Testis (tissue), 5 donors: ENCODE results near the gene MED27. TPM values are rescaled to one million over a fixed set of nuclear protein-coding genes. Genes with fewer than 3 reads are reported as not detected.

Experiments used
- DNase-seq: peaks from one replicate; pipeline ENCODE4 v3.0.0-alpha.2; 2019
- H3K27ac ChIP-seq, 2 donors: fragments of 200-600 bp; sonication (generic); one replicate each; pipeline ENCODE4 v1.5.1; 2019
- H3K27me3 ChIP-seq: fragments of 200-600 bp; sonication (generic); one replicate; pipeline ENCODE4 v1.5.1; 2019
- H3K36me3 ChIP-seq: fragments of 200-600 bp; sonication (generic); one replicate; pipeline ENCODE4 v1.5.1; 2017; ENCODE audit warnings: low read depth; ENCODE audit errors: missing control alignments
- H3K4me1 ChIP-seq: fragments of 200-600 bp; sonication (generic); one replicate; pipeline ENCODE4 v1.5.1; 2019
- H3K4me3 ChIP-seq, 2 donors: fragments of 200-600 bp; sonication (generic); one replicate each; pipeline ENCODE4 v1.5.1; 2017 to 2019
- H3K9me3 ChIP-seq: fragments of 200-600 bp; sonication (generic); one replicate; pipeline ENCODE4 v1.5.1; 2017
- POLR2A ChIP-seq: fragments of 450-650 bp; IDR thresholded peaks from one replicate; pipeline ENCODE4 v1.6.1; 2017; ENCODE audit warnings: antibody characterized with exemption, mild to moderate bottlenecking, moderate library complexity
- WGBS, 2 donors: methylation state at CpG; one replicate each; pipeline ENCODE4 v1.1.5; 2018; 5-methylcytosine and 5-hydroxymethylcytosine counted together
- intact Hi-C: fragments of 100-400 bp; cut with DNase I; formaldehyde crosslinking; loops from one replicate; pipeline ENCODE4 v1.15.1; 2023; ENCODE audit warnings: low total_unique reads
- long read RNA-seq, 2 donors: transcript quantifications; one replicate each; lab custom pipeline, GENCODE V29; 2026
- polyA plus RNA-seq: library from polyadenylated mRNA; stranded (reverse); fragments of 350-450 nt; fragmentation: Illumina TruSeq; extraction: RNeasy Lipid Tissue Mini Kit (QIAGEN cat#74804); gene quantifications from one replicate; pipeline ENCODE4 v1.2.3, GENCODE V29; 2014; ENCODE audit warnings: low read depth, low replicate concordance; ENCODE audit not compliant: insufficient read depth
- total RNA-seq, 2 donors: library from RNA; depleted of rRNA; stranded (reverse); fragments of >200 nt; gene quantifications; one replicate each; pipeline ENCODE4 v1.2.3, GENCODE V29; 2016
- TF ChIP-seq, protein P1 (sequence below), 3 experiments: fragments of 450-650 bp in 2 of 3; fragments of 200-600 bp in 1 of 3; sonication (generic) in 1 of 3; IDR thresholded peaks; one replicate each; pipeline ENCODE4 v1.5.1; 2016 to 2019; ENCODE audit warnings: antibody characterized with exemption in 3 of 3, mild to moderate bottlenecking in 2 of 3, moderate library complexity in 1 of 3

MED27 gene
- total RNA-seq (10 to 100 TPM; 30.7 to 33.7 TPM), polyA plus RNA-seq (45.0 TPM)
- long read RNA-seq, donor 1, transcript MED27-201 (8 exons, 1,431 nt): major isoform, 11 of 11 reads
- long read RNA-seq, donor 1, partial matches to known transcripts: 0 of 11 reads
- long read RNA-seq, donor 1, other reads (novel, unspliced or antisense): 0 of 11 reads
- long read RNA-seq, donor 2, transcript MED27-201 (8 exons, 1,431 nt): major isoform, 7 of 13 reads
- long read RNA-seq, donor 2, partial matches to known transcripts: 0 of 13 reads
- long read RNA-seq, donor 2, other reads (novel, unspliced or antisense): 5 of 13 reads

DNA sequence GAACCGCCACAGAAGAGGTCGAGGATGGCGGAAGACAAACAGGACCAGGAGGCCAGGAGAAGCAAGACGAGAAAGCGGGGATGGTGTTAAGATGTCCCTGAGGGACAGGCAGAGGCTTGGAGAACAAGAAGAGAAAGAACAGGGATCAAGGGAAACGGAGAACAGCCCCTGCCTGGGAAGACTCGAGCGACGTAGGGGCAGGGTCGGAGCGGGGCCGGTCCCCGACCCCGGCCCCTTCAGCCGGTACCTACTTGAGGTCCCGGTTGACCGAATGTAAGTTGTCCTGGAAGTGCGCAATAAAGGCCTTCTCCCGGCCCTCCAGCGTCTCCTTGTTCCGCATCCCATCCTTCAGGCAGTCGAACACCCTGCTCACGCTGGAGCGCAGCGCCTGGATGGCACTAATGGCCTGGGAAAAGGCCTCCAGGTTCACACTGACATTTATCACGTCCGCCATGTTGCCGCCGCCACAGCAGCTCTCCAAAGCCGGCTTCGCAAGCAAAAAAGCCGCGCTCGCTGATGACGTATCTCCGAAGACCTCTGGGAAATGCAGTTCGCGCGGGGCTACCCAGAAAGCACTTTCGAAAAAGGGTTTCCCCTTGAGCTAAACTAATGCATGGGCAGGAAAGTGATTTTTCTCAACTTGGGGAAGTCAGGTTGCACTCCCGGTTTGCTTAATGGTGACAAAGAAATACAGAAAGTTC is at the start of gene MED27:
Gene MED27 (minus strand): TSS at position 477 of the 701 bp plus-strand sequence. CDS start 23 bp downstream, at position 454.
- Histone ChIP-seq H3K9me3 (no peaks in the 10 kb centered on the region), H3K27me3 (no peaks in the 10 kb centered on the region), H3K4me3 (peak within 1 kb of the TSS; percentile 83 to 84), H3K27ac (peak within 1 kb of the TSS; percentile 14 to 80), H3K4me1 (peaks cover 14% of the 10 kb centered on the region), H3K36me3 (no peaks in the 10 kb centered on the region)
- TF ChIP-seq POLR2A: no peak
- TF ChIP-seq, protein P1, sequence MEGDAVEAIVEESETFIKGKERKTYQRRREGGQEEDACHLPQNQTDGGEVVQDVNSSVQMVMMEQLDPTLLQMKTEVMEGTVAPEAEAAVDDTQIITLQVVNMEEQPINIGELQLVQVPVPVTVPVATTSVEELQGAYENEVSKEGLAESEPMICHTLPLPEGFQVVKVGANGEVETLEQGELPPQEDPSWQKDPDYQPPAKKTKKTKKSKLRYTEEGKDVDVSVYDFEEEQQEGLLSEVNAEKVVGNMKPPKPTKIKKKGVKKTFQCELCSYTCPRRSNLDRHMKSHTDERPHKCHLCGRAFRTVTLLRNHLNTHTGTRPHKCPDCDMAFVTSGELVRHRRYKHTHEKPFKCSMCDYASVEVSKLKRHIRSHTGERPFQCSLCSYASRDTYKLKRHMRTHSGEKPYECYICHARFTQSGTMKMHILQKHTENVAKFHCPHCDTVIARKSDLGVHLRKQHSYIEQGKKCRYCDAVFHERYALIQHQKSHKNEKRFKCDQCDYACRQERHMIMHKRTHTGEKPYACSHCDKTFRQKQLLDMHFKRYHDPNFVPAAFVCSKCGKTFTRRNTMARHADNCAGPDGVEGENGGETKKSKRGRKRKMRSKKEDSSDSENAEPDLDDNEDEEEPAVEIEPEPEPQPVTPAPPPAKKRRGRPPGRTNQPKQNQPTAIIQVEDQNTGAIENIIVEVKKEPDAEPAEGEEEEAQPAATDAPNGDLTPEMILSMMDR (IDR thresholded peaks at IDR 0.05): no peak
- DNase-seq: peak; percentile 98
- intact Hi-C loops: no loop called here
- 0 to 2% methylated on average over 33 to 41 of the region's 41 CpGs for WGBS, 2 donors

DNA sequence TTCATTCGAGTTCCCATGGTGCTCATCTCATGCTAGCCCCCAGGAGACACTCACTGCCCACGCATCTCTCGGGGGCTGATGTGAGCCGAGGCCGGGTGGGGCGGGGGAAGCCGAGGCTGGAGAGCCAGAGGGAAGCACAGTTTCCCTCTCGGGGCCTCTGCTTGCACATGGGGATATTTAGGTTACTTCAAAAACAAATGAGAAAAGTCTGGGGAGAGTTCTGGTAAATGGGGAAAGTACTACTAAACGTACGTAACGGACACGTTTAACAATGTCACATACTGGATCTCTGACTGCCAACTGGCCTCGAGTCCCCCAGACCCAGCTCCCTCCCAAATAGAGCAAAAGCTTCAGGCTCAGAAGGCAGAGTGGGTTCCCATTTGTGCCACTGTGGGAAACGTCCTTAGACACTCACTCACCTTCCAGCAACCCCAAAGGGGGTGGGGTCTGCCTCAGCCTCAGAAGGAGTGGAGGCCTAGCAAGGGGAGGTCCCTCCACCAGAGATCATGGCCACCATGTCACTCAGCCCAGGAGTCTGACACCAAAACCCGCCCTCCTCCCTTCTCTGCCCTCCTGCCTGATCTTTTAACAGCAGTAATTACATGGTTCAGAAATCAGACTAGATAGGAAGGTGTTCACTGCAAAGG is 48.3 kb upstream of the MED27 start:
- 69 to 75% methylated on average over 15 of the region's 15 CpGs for WGBS, 2 donors
- intact Hi-C loops: no loop called here
- H3K9me3 ChIP-seq: no peaks in the 10 kb centered on the region
- H3K36me3 ChIP-seq: no peaks in the 10 kb centered on the region
- H3K27me3 ChIP-seq: no peaks in the 10 kb centered on the region
- no peak overlapping the region for H3K4me3 ChIP-seq
- no peak for DNase-seq
- H3K4me1 ChIP-seq: no peaks in the 10 kb centered on the region
- TF ChIP-seq, protein P1 (IDR thresholded peaks at IDR 0.05): no peak
- no peak for TF ChIP-seq POLR2A
- no peak overlapping the region for H3K27ac ChIP-seq

DNA sequence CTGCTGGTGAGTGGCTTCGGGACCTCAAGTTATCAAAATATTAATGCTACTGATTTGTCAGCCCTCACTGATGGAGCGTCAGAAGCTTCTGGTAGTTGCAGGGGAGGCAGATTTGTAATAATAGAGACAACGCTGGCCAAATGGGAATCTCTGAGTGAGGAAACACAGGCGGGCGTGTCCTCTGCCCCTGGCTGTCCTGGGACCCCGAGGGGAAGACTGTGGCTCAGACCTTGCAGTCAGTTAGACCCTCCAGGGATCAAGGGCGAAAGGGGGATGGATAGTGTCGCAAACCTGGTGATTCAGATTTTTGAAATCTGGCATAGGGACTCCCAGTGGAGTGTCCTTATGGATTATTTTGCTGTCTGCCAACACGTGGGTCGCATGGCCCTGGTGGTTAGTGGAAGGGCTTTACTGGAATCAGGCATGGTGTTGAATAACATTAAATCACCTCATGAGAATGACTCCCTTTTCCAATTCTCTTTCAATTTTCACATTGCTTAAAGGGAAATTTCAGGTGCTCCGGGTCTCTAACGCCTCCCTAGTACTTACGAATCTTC is 47.1 kb upstream of the MED27 start:
- no peak for DNase-seq
- H3K36me3 ChIP-seq: no peaks in the 10 kb centered on the region
- TF ChIP-seq POLR2A: no peak
- TF ChIP-seq, protein P1 (IDR thresholded peaks at IDR 0.05): no peak
- no peak overlapping the region for H3K27ac ChIP-seq
- H3K4me1 ChIP-seq: no peaks in the 10 kb centered on the region
- no peak overlapping the region for H3K4me3 ChIP-seq
- no peaks in the 10 kb centered on the region for H3K9me3 ChIP-seq
- no peaks in the 10 kb centered on the region for H3K27me3 ChIP-seq
- intact Hi-C loops: no loop called here
- 67 to 78% methylated on average over 12 to 13 of the region's 13 CpGs for WGBS, 2 donors

DNA sequence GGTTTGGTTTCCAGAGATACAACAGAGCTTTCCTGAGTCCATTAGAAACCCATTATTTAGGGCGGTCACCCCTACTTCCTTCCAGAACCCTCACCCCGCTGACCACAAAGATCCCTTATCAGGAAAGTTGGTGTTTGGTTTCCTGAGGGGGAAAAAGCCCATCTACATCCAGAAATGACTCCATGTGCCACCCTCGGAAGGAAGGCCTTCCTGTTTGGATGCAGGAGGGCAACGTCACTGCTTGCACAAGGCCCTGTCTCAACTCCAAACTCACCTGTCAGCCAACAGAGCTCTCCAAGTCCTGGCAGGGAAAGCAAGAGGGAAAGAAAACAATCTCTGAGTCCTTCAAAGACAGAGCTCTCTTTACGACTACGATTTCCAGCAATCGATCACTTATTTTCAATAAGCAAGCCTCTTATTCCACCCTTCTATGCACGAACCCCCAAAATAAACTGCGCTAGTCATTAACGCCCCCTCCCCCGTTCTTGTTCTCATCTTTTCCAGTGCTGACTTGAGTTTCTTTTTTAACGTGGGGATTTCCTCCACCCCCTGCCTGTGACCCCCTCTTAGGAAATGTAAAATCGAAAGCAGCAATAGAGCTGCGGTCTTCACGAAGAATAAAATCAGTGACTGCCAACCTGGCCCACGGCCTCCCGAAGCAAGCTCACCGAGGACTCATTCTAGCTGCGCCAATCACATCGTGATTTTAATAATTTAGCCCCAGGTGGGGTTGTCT is 46.4 kb upstream of the MED27 start:
- H3K4me3 ChIP-seq: no peak overlapping the region
- intact Hi-C loops: no loop called here
- no peak for DNase-seq
- H3K9me3 ChIP-seq: no peaks in the 10 kb centered on the region
- 66 to 68% methylated on average over 20 of the region's 20 CpGs for WGBS, 2 donors
- no peaks in the 10 kb centered on the region for H3K4me1 ChIP-seq
- TF ChIP-seq POLR2A: no peak
- TF ChIP-seq, protein P1 (IDR thresholded peaks at IDR 0.05): no peak
- H3K27me3 ChIP-seq: no peaks in the 10 kb centered on the region
- H3K36me3 ChIP-seq: no peaks in the 10 kb centered on the region
- no peak overlapping the region for H3K27ac ChIP-seq
